GM12801 (cell line): ENCODE results near the gene ZNF664.

Experiments
- TF ChIP-seq, protein P1 (sequence below): IDR thresholded peaks from one replicate; pipeline ENCODE4 v1.5.1; 2011; ENCODE audit warnings: control low read depth; ENCODE audit not compliant: insufficient read length; ENCODE audit errors: extremely low read depth

Gene ZNF664

DNA sequence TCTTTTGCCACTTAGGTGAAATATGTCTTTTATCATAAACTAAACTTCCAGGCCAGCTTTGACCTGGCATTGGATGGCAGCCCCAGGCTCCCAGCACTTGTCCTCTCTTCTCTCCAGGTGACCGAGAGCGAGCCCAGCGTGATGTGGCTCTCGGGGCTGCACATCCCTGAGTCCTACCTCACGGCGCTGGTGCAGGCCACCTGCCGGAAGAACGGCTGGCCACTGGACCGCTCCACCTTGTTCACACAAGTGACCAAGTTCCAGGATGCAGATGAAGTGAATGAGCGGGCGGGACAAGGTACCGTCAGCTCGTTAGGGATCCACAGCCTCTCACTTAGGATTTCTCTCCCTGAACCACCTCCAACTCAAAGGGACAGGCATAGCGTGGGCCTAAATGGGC lies 39.8 kb upstream of the ZNF664 start:
- TF ChIP-seq, protein P1, sequence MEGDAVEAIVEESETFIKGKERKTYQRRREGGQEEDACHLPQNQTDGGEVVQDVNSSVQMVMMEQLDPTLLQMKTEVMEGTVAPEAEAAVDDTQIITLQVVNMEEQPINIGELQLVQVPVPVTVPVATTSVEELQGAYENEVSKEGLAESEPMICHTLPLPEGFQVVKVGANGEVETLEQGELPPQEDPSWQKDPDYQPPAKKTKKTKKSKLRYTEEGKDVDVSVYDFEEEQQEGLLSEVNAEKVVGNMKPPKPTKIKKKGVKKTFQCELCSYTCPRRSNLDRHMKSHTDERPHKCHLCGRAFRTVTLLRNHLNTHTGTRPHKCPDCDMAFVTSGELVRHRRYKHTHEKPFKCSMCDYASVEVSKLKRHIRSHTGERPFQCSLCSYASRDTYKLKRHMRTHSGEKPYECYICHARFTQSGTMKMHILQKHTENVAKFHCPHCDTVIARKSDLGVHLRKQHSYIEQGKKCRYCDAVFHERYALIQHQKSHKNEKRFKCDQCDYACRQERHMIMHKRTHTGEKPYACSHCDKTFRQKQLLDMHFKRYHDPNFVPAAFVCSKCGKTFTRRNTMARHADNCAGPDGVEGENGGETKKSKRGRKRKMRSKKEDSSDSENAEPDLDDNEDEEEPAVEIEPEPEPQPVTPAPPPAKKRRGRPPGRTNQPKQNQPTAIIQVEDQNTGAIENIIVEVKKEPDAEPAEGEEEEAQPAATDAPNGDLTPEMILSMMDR, result no peak

DNA sequence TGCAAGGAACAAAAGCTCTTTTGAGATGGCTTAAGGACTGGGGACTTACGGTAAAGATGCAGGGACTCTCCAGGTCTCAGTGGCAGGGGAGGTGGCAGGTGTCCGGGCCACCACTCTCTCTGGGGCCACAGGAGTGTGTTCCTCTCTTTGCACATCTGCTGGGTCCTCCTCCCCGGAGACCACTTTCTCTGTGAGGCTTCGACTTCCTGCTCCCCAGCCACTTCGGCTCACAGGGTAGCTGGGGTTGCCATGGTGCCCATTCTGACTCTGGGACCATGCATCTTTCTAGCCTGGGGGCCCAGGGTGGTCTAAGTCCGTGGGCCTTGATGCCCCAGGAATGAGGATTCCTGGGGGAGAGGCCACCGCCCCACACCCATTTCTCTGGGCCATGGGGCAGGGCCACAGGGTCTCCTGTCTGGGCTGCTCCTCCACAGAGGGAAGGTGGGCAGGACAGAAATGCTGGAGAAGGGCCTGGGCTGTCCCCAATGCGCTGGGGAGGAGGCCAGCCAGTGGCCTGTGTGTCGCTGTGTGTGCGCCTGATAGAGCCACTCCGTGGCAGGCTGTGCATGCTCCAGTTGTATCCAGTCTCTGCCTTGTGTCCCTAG lies 38.9 kb upstream of the ZNF664 start:
- TF ChIP-seq, protein P1, result no peak

DNA sequence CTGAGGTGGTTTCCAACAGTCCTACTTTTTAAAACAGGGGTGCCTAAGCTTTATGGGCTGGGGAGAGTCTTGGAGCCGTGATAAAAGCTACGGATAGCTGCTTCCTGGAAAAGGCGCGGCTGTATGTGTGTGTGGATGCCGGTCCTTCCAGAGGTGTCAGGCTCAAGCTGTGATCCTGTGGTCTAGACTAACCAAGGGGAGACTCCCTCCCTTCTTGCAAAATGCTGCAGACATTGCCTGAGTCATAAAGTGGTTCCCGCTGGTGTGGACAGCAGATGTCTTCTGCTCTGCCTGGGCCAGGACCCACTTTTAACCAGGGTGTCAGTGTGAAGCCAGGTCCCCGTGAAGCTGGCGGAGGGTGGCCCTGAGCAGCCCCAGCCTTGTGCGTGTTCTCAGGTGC lies 38.2 kb upstream of the ZNF664 start:
- TF ChIP-seq, protein P1, result no peak

DNA sequence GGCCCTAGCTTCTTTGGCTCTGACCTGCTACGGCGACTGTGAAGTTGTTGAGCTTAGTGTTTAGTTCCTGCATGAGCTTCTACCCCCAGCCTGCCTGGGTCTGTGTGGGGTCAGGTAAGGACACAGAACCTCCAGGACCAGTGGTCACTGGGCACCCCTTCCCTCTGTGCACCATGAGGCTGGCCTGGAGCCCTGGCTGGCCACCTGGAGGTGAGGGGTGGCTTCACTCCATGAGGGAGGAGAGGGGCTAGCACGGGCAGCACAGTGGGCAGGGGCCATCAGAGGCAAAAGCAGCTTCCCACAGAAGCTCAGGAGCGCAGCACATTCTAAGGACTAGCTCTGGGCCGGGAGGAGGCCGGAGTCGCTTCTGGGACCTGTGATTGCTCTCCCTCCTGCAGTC lies 37.1 kb upstream of the ZNF664 start:
- TF ChIP-seq, protein P1, result no peak

DNA sequence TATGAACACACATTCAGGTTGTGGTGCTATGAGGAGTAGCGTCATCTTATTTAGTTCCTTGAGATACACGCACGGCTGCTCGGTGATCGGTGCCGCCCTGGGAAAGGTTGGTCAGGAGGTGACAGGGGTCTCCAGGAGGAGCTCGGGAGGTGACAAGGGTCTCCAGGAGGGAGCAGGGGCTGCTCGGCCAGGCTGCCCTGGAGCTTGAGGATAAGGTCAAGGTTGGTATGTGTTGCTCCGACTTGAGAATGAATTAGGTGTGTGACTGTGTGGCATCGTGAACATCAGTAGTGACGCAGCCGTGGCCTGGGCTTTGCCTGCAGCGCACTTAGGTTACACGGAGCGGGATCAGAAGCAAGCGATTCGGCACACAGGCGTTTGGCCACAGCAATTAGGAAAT lies 36.5 kb upstream of the ZNF664 start:
- TF ChIP-seq, protein P1, result no peak

DNA sequence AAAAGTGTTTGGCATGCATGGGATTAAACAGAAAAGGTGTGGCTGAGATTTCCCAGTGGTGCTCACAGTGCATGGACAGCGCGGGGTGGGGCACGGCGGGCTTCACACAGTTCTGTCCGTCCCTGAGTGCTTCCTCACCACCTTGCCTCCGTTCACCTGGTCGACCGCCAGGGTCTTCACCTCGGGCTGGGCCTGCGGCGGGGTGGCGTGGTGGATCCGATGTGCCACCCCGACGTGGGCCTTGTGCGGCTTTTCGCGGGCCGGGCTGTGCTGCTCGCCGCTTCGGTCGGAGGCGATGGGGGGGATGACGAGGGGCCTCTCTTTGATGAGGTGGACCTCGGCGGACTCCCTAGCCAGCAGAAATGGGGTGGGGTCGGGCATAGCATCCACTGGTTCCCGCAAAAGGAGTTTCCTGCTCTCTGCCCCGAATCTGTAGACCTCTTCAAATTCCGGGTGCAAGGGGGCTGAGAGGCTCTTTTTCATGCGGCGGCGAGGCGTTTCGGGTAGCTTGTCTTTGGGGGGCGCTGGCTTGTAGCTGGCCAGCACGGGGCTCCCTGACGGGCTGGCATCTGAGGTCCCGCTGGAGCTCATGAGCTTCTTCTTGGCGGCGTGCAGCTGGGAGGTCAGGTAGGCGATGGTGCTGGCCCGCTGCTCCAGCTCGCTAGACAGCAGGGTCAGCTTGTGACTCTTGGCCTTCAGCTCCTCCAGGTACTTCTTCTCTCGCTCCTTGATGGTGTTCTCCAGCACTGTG lies 35.9 kb upstream of the ZNF664 start:
- TF ChIP-seq, protein P1, result no peak

DNA sequence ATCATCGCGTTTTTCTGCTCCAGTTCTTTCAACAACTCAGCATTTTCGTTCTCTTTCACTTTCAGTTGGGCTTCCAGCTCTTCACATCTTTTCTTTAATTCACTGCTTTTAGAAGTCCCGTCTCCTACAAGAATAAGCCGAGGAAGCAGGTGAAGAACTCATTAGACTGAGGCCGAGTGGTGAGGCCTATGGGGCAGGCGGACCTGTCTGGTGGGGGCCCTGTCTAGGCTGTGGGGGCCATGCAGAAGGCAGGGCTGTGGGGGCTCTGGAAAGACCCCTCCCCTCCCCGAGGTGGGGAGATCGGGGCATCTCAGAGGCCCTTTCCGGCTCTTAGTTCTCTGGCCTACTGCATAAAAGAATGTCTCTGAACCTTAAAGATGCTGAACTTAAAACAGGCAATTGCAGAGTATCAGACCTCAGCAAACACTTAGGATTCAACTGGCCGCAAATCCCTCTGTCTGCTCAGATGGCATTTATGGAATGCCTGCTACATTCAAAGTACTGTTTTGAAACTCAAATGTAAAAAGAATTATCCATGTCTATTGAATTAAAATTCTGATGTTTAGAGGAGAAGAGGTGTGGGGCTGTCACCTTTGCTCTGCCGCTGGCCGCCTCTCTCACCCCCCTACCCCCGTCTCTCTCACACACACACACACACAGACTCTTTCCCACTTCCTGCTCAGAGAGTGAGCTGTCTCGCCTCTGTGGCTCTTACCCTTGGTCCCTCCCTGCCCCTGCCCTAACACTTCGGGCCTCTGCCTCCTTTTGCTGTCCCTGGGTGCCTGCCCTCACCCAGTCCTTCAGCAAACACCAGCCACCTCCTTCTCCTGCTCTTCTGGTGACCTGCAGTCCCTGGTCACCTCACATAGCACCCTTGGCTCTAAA lies 35.1 kb upstream of the ZNF664 start:
- TF ChIP-seq, protein P1, result no peak
